ENCODE measurements around the gene SH3PXD2A.

DNA sequence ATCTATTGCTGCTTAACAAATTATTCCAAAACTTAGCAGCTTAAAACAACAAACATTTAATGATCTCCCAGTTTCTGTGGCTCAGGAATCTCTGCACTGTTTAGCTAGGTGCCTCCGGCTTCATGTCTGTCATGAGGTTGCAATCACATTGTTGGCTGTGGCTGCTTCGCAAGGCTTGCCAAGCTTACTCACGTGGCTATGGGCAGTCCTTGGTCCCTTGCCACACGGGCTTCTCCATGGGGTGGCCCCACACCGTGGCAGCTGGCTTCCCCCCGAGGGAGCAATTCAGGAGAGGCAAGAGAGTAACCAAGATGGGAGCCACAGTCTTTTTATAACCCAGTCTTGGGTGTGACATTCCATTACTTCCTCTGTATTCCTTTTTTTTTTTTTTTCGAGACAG is 294.5 kb downstream of the SH3PXD2A start:
- TF ChIP-seq POLR2A (IDR thresholded peaks at IDR 0.05), result no peak
- TF ChIP-seq, protein P1, sequence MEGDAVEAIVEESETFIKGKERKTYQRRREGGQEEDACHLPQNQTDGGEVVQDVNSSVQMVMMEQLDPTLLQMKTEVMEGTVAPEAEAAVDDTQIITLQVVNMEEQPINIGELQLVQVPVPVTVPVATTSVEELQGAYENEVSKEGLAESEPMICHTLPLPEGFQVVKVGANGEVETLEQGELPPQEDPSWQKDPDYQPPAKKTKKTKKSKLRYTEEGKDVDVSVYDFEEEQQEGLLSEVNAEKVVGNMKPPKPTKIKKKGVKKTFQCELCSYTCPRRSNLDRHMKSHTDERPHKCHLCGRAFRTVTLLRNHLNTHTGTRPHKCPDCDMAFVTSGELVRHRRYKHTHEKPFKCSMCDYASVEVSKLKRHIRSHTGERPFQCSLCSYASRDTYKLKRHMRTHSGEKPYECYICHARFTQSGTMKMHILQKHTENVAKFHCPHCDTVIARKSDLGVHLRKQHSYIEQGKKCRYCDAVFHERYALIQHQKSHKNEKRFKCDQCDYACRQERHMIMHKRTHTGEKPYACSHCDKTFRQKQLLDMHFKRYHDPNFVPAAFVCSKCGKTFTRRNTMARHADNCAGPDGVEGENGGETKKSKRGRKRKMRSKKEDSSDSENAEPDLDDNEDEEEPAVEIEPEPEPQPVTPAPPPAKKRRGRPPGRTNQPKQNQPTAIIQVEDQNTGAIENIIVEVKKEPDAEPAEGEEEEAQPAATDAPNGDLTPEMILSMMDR (IDR thresholded peaks at IDR 0.05), result no peak
